Measurements from ENCODE around the gene GOLGA8S.
"Not testable (repeated sequence)": the region's sequence is repeated elsewhere in the genome, so short reads cannot be mapped to it uniquely, and the experiment has no call there.

DNA sequence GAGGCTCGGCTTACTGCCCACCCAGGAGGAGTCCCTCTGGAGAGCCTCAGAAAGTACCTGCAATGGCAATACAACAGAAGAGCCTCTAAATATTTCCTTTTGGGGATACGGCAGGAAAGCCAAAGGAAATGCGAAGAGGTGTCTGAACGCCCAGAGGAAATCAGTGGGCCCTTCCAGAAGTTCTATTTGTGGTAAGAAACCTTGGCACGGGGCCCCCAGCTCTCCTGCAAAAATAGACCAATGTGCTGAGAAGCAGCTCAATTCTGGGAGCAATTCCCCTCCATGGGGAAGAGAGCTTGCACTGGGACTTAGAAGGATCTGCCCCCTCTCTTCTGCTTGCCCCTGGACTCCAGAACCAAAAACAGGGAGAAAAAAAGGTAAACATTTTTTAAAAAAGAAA, 44.7 kb downstream of the GOLGA8S start:
- TF ChIP-seq, protein P1, sequence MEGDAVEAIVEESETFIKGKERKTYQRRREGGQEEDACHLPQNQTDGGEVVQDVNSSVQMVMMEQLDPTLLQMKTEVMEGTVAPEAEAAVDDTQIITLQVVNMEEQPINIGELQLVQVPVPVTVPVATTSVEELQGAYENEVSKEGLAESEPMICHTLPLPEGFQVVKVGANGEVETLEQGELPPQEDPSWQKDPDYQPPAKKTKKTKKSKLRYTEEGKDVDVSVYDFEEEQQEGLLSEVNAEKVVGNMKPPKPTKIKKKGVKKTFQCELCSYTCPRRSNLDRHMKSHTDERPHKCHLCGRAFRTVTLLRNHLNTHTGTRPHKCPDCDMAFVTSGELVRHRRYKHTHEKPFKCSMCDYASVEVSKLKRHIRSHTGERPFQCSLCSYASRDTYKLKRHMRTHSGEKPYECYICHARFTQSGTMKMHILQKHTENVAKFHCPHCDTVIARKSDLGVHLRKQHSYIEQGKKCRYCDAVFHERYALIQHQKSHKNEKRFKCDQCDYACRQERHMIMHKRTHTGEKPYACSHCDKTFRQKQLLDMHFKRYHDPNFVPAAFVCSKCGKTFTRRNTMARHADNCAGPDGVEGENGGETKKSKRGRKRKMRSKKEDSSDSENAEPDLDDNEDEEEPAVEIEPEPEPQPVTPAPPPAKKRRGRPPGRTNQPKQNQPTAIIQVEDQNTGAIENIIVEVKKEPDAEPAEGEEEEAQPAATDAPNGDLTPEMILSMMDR (IDR thresholded peaks at IDR 0.05), result not testable (repeated sequence)
- TF ChIP-seq EZH2 (IDR thresholded peaks at IDR 0.05; ENCODE audit: borderline replicate concordance, insufficient read depth, low read depth, low read length, poor library complexity, severe bottlenecking), result not testable (repeated sequence)

Data from B cell (primary cell).